ENCODE measurements around the gene GSN. TPM values are rescaled to one million over a fixed set of nuclear protein-coding genes. Genes with fewer than 3 reads are reported as not detected.

GSN gene
- total and polyA plus RNA-seq, 2 of the 8 experiments (the other 6 are each of a cell fraction or from before 2014, with no cell fraction given): 52.3 to 94.5 TPM

DNA sequence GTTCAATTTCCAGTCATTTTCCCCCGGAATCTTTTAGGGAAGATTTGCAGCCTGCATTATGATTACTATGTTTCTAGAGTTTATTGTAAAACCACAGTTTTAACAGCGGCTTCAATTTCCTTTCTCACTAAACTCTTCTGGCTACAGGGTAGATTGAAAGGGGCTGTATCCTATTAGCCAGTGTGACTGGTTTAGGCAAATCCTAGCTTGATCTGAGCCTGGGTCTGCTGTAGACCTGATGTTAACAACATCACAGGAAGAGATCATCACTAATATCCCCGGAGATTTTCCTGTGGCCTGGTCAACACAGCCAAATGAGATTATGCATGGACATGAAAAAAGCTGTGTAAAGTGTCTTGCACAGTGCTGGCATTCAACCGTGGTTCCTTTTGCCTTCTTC lies 68.7 kb downstream of the GSN start (continued):
- no peak for TF ChIP-seq EGR1 (IDR thresholded peaks at IDR 0.05; ENCODE audit: borderline replicate concordance, low read depth, low read length)
- TF ChIP-seq SP1 (IDR thresholded peaks at IDR 0.05; ENCODE audit: low read depth, low read length): no peak
- TF ChIP-seq, protein P1, sequence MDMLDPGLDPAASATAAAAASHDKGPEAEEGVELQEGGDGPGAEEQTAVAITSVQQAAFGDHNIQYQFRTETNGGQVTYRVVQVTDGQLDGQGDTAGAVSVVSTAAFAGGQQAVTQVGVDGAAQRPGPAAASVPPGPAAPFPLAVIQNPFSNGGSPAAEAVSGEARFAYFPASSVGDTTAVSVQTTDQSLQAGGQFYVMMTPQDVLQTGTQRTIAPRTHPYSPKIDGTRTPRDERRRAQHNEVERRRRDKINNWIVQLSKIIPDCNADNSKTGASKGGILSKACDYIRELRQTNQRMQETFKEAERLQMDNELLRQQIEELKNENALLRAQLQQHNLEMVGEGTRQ (IDR thresholded peaks at IDR 0.05; ENCODE audit: low read length): no peak
- TF ChIP-seq, protein P2, sequence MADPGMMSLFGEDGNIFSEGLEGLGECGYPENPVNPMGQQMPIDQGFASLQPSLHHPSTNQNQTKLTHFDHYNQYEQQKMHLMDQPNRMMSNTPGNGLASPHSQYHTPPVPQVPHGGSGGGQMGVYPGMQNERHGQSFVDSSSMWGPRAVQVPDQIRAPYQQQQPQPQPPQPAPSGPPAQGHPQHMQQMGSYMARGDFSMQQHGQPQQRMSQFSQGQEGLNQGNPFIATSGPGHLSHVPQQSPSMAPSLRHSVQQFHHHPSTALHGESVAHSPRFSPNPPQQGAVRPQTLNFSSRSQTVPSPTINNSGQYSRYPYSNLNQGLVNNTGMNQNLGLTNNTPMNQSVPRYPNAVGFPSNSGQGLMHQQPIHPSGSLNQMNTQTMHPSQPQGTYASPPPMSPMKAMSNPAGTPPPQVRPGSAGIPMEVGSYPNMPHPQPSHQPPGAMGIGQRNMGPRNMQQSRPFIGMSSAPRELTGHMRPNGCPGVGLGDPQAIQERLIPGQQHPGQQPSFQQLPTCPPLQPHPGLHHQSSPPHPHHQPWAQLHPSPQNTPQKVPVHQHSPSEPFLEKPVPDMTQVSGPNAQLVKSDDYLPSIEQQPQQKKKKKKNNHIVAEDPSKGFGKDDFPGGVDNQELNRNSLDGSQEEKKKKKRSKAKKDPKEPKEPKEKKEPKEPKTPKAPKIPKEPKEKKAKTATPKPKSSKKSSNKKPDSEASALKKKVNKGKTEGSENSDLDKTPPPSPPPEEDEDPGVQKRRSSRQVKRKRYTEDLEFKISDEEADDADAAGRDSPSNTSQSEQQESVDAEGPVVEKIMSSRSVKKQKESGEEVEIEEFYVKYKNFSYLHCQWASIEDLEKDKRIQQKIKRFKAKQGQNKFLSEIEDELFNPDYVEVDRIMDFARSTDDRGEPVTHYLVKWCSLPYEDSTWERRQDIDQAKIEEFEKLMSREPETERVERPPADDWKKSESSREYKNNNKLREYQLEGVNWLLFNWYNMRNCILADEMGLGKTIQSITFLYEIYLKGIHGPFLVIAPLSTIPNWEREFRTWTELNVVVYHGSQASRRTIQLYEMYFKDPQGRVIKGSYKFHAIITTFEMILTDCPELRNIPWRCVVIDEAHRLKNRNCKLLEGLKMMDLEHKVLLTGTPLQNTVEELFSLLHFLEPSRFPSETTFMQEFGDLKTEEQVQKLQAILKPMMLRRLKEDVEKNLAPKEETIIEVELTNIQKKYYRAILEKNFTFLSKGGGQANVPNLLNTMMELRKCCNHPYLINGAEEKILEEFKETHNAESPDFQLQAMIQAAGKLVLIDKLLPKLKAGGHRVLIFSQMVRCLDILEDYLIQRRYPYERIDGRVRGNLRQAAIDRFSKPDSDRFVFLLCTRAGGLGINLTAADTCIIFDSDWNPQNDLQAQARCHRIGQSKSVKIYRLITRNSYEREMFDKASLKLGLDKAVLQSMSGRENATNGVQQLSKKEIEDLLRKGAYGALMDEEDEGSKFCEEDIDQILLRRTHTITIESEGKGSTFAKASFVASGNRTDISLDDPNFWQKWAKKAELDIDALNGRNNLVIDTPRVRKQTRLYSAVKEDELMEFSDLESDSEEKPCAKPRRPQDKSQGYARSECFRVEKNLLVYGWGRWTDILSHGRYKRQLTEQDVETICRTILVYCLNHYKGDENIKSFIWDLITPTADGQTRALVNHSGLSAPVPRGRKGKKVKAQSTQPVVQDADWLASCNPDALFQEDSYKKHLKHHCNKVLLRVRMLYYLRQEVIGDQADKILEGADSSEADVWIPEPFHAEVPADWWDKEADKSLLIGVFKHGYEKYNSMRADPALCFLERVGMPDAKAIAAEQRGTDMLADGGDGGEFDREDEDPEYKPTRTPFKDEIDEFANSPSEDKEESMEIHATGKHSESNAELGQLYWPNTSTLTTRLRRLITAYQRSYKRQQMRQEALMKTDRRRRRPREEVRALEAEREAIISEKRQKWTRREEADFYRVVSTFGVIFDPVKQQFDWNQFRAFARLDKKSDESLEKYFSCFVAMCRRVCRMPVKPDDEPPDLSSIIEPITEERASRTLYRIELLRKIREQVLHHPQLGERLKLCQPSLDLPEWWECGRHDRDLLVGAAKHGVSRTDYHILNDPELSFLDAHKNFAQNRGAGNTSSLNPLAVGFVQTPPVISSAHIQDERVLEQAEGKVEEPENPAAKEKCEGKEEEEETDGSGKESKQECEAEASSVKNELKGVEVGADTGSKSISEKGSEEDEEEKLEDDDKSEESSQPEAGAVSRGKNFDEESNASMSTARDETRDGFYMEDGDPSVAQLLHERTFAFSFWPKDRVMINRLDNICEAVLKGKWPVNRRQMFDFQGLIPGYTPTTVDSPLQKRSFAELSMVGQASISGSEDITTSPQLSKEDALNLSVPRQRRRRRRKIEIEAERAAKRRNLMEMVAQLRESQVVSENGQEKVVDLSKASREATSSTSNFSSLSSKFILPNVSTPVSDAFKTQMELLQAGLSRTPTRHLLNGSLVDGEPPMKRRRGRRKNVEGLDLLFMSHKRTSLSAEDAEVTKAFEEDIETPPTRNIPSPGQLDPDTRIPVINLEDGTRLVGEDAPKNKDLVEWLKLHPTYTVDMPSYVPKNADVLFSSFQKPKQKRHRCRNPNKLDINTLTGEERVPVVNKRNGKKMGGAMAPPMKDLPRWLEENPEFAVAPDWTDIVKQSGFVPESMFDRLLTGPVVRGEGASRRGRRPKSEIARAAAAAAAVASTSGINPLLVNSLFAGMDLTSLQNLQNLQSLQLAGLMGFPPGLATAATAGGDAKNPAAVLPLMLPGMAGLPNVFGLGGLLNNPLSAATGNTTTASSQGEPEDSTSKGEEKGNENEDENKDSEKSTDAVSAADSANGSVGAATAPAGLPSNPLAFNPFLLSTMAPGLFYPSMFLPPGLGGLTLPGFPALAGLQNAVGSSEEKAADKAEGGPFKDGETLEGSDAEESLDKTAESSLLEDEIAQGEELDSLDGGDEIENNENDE (IDR thresholded peaks at IDR 0.05; ENCODE audit: insufficient replicate concordance, low read length): no peak

Measured in H1 (cell line).